ENCODE results near the gene P2RY11.

GRCh38 chr19:10151521-10151920 lies 40.0 kb downstream of the P2RY11 start:
- TF ChIP-seq CTCF (IDR thresholded peaks at IDR 0.05; ENCODE audit: poor library complexity) (no peak), EZH2 (IDR thresholded peaks at IDR 0.05; ENCODE audit: borderline replicate concordance) (no peak), EZH2phosphoT487 (IDR thresholded peaks at IDR 0.05; ENCODE audit: low read depth, severe bottlenecking, unreplicated experiment) (no peak)
